Measurements from ENCODE around the gene TBX15.

Gene TBX15

DNA sequence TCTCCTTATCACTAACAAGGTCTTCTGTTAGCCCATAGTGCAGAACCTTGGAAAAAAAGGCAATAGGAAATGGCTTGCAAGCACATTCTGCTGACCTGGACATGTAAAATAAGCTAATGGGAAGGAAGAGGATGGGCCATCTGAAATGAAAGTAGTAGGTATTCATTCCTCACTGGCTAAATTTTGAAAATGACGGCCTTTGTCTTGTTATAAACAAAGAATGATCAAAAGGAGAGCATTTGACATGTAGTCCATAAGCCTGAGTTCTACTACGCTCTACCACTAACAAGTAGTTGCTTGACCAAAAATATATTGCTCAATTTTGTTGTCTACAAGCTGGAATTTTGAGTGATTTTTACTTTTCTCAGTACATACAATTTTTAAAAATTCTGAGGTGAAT is 75.6 kb downstream of the TBX15 start:
- H3K4me3 ChIP-seq (ENCODE audit: low read depth, low read length), result no peak overlapping the region
- no peak for DNase-seq (ENCODE audit: low read depth)
- TF ChIP-seq, protein P1, sequence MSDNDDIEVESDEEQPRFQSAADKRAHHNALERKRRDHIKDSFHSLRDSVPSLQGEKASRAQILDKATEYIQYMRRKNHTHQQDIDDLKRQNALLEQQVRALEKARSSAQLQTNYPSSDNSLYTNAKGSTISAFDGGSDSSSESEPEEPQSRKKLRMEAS (IDR thresholded peaks at IDR 0.05; ENCODE audit: low read depth, low read length), result no peak
- no peak for TF ChIP-seq POLR2A (IDR thresholded peaks at IDR 0.05; ENCODE audit: extremely low read depth, insufficient read length)
- TF ChIP-seq, protein P2, sequence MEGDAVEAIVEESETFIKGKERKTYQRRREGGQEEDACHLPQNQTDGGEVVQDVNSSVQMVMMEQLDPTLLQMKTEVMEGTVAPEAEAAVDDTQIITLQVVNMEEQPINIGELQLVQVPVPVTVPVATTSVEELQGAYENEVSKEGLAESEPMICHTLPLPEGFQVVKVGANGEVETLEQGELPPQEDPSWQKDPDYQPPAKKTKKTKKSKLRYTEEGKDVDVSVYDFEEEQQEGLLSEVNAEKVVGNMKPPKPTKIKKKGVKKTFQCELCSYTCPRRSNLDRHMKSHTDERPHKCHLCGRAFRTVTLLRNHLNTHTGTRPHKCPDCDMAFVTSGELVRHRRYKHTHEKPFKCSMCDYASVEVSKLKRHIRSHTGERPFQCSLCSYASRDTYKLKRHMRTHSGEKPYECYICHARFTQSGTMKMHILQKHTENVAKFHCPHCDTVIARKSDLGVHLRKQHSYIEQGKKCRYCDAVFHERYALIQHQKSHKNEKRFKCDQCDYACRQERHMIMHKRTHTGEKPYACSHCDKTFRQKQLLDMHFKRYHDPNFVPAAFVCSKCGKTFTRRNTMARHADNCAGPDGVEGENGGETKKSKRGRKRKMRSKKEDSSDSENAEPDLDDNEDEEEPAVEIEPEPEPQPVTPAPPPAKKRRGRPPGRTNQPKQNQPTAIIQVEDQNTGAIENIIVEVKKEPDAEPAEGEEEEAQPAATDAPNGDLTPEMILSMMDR (IDR thresholded peaks at IDR 0.05; ENCODE audit: low read depth, low read length), result no peak
- no peak for TF ChIP-seq MYC (IDR thresholded peaks at IDR 0.05; ENCODE audit: low read depth, low read length)

DNA sequence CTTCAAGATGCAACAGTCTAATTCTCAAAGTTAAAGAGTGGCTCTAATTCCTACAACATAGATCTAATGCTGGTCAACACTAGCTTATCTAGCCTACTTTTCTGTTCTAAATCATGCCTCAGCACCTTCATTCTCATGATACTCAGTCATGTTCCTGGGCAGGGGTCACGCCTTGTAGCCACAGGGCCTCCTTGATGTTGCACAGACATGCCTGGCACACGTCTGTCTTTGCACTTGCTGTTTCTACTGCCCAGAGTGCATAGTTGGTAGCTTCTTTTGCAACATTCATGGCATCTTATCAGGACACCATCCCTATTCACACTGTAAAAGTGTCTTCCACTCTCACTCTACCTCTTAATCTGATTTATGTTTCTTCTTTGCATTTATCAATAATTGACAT is 76.6 kb downstream of the TBX15 start:
- H3K4me3 ChIP-seq (ENCODE audit: low read depth, low read length), result no peak overlapping the region
- DNase-seq (ENCODE audit: low read depth), result no peak
- TF ChIP-seq MYC (IDR thresholded peaks at IDR 0.05; ENCODE audit: low read depth, low read length) (no peak), POLR2A (IDR thresholded peaks at IDR 0.05; ENCODE audit: extremely low read depth, insufficient read length) (no peak)
- TF ChIP-seq, protein P1 (IDR thresholded peaks at IDR 0.05; ENCODE audit: low read depth, low read length), result no peak
- TF ChIP-seq, protein P2 (IDR thresholded peaks at IDR 0.05; ENCODE audit: low read depth, low read length), result no peak

DNA sequence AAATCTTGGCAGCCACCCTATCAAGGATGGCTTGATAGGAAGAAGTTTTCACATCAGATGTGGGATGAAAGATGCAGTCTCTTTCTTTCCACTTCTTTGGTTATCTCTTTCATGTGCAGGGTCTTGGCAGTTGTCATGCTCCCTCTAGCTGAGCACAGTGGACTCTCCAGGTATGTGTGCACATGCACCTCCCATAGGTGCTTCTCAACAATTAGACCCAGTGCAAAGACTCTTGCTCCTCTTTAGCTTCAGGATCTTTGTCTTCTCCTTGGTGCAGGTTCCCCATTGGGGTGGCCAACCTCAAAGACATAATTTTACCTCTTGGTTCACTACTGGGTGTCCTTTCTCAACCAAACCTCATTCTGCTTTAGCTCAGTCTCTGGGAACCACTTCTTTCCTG is 80.7 kb downstream of the TBX15 start:
- DNase-seq (ENCODE audit: low read depth), result no peak
- TF ChIP-seq MYC (IDR thresholded peaks at IDR 0.05; ENCODE audit: low read depth, low read length) (no peak), POLR2A (IDR thresholded peaks at IDR 0.05; ENCODE audit: extremely low read depth, insufficient read length) (no peak)
- TF ChIP-seq, protein P1 (IDR thresholded peaks at IDR 0.05; ENCODE audit: low read depth, low read length), result no peak
- TF ChIP-seq, protein P2 (IDR thresholded peaks at IDR 0.05; ENCODE audit: low read depth, low read length), result no peak
- no peak overlapping the region for H3K4me3 ChIP-seq (ENCODE audit: low read depth, low read length)

DNA sequence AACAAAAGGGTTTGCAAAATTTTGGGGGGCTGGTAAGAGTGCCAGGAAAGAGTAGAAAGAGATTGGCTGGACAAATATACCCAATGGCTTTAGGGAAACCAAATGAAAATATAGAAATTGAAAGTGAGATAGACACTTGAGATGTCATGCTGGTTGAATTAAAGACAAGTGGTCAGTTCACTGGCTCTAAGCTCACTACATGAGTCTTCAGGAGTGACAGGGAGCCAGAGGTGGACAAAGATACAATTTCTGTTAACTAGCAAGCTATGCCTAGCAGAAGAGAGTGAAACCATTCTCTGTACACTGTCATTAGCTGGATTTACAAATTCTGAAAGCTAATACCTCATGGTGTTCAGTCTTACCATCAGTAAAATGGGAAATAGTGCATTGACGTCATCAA is 82.5 kb downstream of the TBX15 start:
- no peak for DNase-seq (ENCODE audit: low read depth)
- no peak overlapping the region for H3K4me3 ChIP-seq (ENCODE audit: low read depth, low read length)
- TF ChIP-seq MYC (IDR thresholded peaks at IDR 0.05; ENCODE audit: low read depth, low read length), result no peak

DNA sequence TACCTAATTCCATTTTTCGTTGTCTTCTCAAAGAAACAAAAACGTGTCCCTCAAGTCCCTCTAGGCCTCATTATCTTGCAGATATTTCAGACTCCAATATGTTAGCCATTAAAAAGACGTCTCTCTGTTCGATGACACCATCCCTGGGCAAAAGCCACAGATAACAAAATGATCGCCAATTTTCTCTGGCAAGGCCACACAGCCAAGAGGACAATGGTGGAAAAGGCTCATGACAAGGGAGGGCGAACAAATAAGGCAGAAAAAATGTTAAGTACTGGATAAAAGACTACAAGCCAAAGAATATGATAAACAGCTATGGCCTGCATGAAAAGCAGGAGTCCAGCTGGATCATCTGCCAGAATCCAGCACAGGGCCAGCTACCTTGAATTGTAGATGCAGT is 82.9 kb downstream of the TBX15 start:
- no peak overlapping the region for H3K4me3 ChIP-seq (ENCODE audit: low read depth, low read length)
- TF ChIP-seq, protein P2 (IDR thresholded peaks at IDR 0.05; ENCODE audit: low read depth, low read length), result no peak
- no peak for TF ChIP-seq POLR2A (IDR thresholded peaks at IDR 0.05; ENCODE audit: extremely low read depth, insufficient read length)
- TF ChIP-seq, protein P1 (IDR thresholded peaks at IDR 0.05; ENCODE audit: low read depth, low read length), result no peak
- TF ChIP-seq MYC (IDR thresholded peaks at IDR 0.05; ENCODE audit: low read depth, low read length), result no peak
- no peak for DNase-seq (ENCODE audit: low read depth)

DNA sequence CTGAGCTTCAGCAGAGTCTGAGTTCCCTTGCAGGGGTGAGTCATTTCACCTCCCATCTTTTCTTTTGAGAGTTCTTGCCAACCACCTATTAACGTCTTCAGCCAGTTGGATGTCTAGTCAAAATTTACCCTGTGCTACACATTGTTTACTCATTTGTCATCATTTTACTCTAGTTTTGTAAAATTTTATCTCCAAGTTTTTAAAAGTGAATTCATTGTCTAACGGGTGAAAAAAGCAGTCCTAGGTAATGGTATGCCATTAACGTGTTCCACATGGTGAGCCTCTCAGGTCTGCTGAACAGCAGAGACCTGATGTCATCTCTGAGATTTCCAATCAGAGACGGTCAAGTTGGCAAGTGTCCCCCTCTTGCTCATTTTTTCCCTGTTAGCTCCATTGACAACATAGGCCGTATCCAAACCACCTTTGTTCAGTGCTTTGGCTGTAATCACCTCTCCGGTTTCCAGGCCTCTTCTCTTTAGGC is 85.4 kb downstream of the TBX15 start:
- no peak overlapping the region for H3K4me3 ChIP-seq (ENCODE audit: low read depth, low read length)
- no peak for DNase-seq (ENCODE audit: low read depth)
- TF ChIP-seq MYC (IDR thresholded peaks at IDR 0.05; ENCODE audit: low read depth, low read length) (no peak), POLR2A (IDR thresholded peaks at IDR 0.05; ENCODE audit: extremely low read depth, insufficient read length) (no peak)
- TF ChIP-seq, protein P1 (IDR thresholded peaks at IDR 0.05; ENCODE audit: low read depth, low read length), result no peak
- TF ChIP-seq, protein P2 (IDR thresholded peaks at IDR 0.05; ENCODE audit: low read depth, low read length), result no peak
